Activated CD8-positive, alpha-beta memory T cell treated with anti-CD3 and anti-CD28 coated beads for 1 hour (primary cell): Measurements from ENCODE around the gene CCDC171.
"Not testable (repeated sequence)": the region's sequence is repeated elsewhere in the genome, so short reads cannot be mapped to it uniquely, and the experiment has no call there.

ENCODE experiments used
- DNase-seq, 2 donors: peaks; one replicate each; pipeline ENCODE4 v3.0.0-alpha.2; 2020; ENCODE audit warnings: low read depth in 1 of 2; ENCODE audit errors: extremely low read depth in 1 of 2

CCDC171 gene

DNA sequence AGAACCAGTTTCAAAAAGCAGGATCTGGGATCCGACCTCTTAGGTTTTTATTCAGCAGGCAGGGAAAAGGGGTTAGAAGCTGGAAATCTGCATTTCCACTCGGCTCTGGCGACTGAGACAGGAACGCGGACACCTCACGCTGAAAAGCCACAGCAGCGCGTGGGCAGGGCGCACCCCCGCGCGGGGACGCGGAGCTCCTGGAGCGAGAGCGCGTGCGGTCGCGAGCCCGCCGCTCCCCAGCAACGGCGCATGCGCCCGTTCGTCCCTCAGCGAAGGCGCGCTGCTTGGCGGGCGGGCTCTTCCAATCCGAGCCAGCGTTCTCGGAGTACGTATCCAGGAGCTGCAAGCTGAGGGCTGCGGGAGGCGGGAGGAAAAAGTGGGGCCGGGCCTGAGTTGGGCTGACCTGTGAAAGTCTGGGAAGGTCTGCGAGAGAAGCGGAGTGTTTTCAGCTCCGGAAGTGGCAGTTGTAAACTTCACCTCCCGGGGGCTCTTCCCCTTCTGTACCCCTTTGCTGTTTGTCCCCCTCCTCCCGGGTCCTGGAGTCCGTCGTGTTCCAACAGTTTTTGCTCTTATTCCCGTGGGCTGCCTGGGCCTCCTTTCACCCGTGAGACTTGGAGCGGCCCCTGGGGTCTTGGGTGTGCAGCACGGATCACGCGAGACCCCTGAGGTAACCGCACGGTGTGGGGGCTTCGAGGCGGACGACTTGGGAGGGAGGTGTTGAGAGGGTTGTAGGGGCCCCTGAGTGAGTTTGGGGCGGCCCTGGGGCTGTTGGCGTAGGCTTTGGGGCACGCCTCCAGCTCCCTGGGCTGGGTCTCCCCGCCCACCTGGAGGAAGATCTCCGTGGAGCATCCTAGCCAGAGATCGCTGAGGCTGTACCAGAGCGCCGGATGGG lies at the start of gene CCDC171:
Gene CCDC171, plus strand, starts transcription at position 408 of the 892 bp plus-strand sequence. CDS start 11,046 bp downstream, outside the sequence.
- peak; percentile 49 to 76 for DNase-seq

- no peak for DNase-seq
Measured at GRCh38 chr9:15505921-15506320, 46.9 kb upstream of the CCDC171 start.

GRCh38 chr9:15509931-15510788 lies 42.7 kb upstream of the CCDC171 start:
- DNase-seq, result peak in 1 of 2 donors; percentile 44

DNA sequence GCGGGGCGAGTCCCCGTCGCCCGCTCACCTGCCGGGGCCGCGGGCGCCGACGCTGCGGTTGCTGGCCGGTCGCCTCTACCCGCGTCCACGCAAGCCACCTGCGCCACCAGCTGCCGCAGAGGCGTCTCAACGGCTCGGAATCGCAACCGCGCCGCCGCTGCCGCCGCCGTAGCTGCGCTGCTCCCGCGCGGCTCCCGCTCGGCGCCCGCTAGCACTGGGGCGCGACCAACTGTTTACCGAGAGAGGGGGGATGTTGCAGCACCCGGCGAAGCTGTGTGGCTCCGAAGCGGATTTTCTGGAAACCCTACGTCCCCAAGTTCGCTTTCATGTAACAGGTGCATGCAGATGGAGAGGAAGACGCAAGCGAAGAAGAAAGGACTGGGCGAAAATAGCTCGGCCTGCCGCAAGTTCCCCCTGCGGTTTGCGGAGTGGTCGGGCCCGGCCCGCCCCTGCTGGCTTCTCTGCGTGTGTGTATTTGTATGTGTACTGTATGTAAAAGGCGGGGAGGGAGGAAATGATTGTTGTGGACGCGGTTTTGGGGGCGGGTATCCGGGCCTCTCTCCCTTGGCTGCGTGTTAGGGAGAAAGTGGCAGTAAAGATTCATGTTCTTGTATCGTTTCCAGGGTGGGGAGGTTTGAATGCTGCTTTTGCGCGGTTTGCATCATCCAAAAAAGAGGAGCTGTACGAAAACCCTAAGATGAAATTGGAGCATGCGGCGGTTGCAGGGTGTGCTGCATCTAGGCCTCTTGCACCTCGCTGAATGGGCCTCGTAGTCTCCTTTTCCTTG lies 41.9 kb upstream of the CCDC171 start, which contains the start of gene PSIP1:
Gene PSIP1, minus strand, starts transcription at position 182 of the 787 bp plus-strand sequence. CDS start 782 bp downstream, outside the sequence.
- DNase-seq, result peak; percentile 54 to 67

DNA sequence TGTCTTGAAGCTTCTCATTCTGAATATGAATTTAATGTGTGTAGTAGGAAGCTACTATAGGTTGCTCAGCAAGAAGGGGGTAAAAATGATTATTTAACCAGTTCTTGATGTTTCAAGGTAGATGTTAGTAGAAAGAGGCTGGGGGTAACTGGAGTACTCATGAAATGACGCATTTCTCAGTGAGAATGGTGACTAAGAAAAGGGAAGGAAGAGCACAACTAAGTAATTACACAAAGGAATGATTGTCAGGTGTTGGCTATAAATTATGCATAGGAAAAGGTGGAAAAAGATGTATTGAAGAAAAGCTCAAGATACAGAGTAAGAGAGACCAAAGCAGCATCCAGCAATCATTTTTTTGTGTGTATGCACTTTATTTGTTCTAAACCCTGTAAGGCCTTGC lies 40.6 kb upstream of the CCDC171 start:
- no peak for DNase-seq

GRCh38 chr9:15512889-15513288 lies 40.0 kb upstream of the CCDC171 start:
- DNase-seq, result no peak

GRCh38 chr9:15513335-15513734 lies 39.5 kb upstream of the CCDC171 start:
- no peak for DNase-seq

GRCh38 chr9:15519831-15520230 lies 33.0 kb upstream of the CCDC171 start:
- DNase-seq, result no peak

- no peak for DNase-seq
Measured at GRCh38 chr9:15521254-15521653, 31.6 kb upstream of the CCDC171 start.

GRCh38 chr9:15522130-15522755 lies 30.6 kb upstream of the CCDC171 start:
- DNase-seq, result no peak

- DNase-seq, result no peak
Measured at GRCh38 chr9:15524845-15525455, 27.9 kb upstream of the CCDC171 start.

DNA sequence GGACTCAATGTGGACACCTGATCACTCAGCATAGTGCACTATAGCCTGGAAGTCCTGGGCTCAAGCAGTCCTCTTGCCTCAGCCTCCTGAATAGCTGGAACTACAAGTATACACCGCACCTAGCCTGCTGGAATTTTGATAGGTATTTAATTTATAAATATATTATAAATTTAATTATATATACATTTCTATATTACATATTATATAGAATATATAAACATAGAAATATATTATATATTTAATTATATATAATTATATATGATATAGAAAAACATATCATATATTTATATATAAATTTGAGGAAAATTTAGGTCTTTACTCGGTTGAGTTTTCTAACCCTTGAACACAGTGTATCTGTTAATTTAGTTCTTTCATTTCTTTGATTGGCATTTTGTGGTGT lies 26.9 kb upstream of the CCDC171 start:
- no peak for DNase-seq

GRCh38 chr9:15527035-15527434 lies 25.8 kb upstream of the CCDC171 start:
- DNase-seq, result not testable (repeated sequence)

DNA sequence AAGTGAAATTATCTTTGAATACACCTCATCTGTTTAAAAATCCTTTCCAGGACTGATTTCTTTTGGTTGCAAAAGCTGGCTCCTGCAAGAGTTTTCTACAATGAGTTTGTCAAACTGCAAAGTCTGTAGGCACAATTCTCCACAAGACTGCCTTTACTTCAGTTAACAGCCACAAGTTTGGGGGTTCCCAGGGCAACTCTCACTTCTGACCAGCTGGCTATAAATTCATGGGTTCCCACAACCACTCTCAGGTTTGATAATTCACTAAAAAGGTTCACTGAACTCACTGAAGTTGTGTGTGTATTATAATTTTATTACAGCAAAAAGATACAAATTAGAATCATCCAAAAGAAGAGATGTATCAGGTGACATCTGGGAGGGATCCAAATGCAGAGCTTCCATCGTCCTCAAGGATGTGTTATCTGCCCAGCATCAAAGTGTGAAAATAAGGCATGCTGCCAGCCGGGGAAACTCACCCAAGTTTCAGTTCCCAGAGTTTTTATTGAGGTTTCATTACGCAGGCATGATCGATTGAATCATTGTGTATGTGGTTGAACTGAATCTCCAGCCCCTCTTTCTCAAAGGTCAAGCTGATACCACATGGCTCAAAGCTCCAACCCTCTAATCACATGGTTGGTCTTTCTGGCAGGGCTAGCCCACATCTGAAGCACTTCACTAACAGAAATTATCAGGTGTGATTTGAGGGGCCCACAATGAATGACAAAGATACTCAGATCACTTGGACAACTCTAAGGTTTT lies 23.1 kb upstream of the CCDC171 start:
- no peak for DNase-seq

DNA sequence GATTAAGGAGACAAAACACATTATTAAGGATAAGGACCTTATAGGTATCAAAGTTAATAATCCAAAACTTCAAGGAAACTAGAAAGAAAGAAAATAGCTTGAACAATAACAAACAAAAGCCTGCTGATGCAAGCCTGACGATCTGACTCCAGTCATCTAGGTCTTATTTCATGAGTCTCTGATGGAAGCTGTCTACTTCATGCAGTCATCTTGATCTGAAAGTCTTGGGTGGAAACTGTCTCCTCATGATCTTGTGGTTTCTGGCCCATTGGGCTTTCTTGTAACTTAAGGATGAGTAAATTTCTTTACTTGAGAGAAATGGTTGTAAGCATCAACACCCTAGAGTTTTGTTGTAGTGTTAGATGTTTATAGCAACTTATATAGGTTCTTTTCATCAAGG lies 21.5 kb upstream of the CCDC171 start:
- no peak for DNase-seq

DNA sequence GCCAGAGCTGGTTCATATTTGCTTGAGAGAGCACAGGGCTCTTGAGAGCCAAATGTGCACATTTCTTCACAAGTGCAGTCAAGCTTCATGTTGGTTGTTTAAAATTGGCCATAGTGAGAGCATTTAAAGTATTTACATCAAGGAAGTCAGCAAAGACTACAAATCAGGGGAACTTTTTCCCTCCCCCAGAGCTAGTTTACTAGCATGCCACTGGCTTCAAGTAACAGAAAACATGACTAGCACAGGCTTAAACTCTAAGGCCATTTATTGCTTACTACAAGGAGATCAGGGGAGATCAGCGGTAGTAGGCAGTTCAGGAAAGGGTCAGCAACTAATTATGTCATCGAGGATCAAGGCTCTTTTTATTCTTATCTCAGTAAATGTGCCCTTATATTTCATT lies 11.0 kb upstream of the CCDC171 start:
- DNase-seq, result no peak

- DNase-seq, result no peak
Measured at GRCh38 chr9:15542624-15543023, 10.2 kb upstream of the CCDC171 start.

- no peak for DNase-seq
Measured at GRCh38 chr9:15543047-15543813, 9.6 kb upstream of the CCDC171 start.
